Small intestine (tissue), 7 donors: Measurements from ENCODE around the gene TMEM185A. TPM values are rescaled to one million over a fixed set of nuclear protein-coding genes. Genes with fewer than 3 reads are reported as not detected.
"Not testable (repeated sequence)": the region's sequence is repeated elsewhere in the genome, so short reads cannot be mapped to it uniquely, and the experiment has no call there.

Source experiments
- DNase-seq, 2 donors: peaks; one replicate each; pipeline versions ENCODE4 v3.0.0 to v3.0.0-alpha.2; 2013
- FAIRE-seq: peaks from 2 replicates; lab custom pipeline; 2012; peaks lifted over from hg19 to GRCh38; lab: Jason Lieb, UNC
- H3K27ac ChIP-seq, 3 donors: one replicate each; pipeline ENCODE4 v1.5.1; 2013; ENCODE audit warnings: low read length in 2 of 3, mild to moderate bottlenecking in 2 of 3, control low read depth in 1 of 3, inconsistent platforms in 1 of 3, low read depth in 1 of 3, moderate library complexity in 1 of 3
- H3K27me3 ChIP-seq, 3 donors: one replicate each; pipeline ENCODE4 v1.6.1; 2013; ENCODE audit warnings: low read length in 3 of 3, inconsistent platforms in 1 of 3; ENCODE audit not compliant: control insufficient read depth in 3 of 3, insufficient read depth in 3 of 3
- H3K36me3 ChIP-seq, 3 donors: one replicate each; pipeline ENCODE4 v1.6.1; 2013; ENCODE audit warnings: low read length in 3 of 3, inconsistent platforms in 1 of 3, low read depth in 1 of 3, mild to moderate bottlenecking in 1 of 3, moderate library complexity in 1 of 3; ENCODE audit not compliant: control insufficient read depth in 3 of 3, insufficient read depth in 2 of 3
- H3K4me1 ChIP-seq, 3 donors: one replicate each; pipeline ENCODE4 v1.6.1; 2013; ENCODE audit warnings: low read length in 2 of 3, inconsistent platforms in 1 of 3, low read depth in 1 of 3, mild to moderate bottlenecking in 1 of 3, moderate library complexity in 1 of 3; ENCODE audit not compliant: control insufficient read depth in 3 of 3, insufficient read depth in 2 of 3
- H3K4me3 ChIP-seq, 3 donors: one replicate each; pipeline ENCODE4 v1.5.1; 2013; ENCODE audit warnings: low read length in 3 of 3, control low read depth in 1 of 3, inconsistent platforms in 1 of 3, low read depth in 1 of 3, mild to moderate bottlenecking in 1 of 3, moderate library complexity in 1 of 3
- H3K9me3 ChIP-seq, 2 donors: one replicate each; pipeline ENCODE4 v1.6.1; 2013; ENCODE audit warnings: low read depth in 1 of 2, low read length in 1 of 2; ENCODE audit not compliant: control insufficient read depth in 2 of 2, insufficient read depth in 1 of 2
- WGBS, 3 donors: extraction: QIAGEN DNeasy Blood & Tissue Kit; methylation state at CpG; one replicate each; pipeline ENCODE4 v1.1.7; 2013; 5-methylcytosine and 5-hydroxymethylcytosine counted together
- polyA plus RNA-seq, 4 donors: library from polyadenylated mRNA; stranded (reverse) in 3 of 4; unstranded in 1 of 4; fragments of 200-250 nt in 3 of 4; fragments of 120-200 nt in 1 of 4; gene quantifications; one replicate each; pipeline versions ENCODE4 v1.2.1 to v1.2.3, GENCODE V29; 2013
- donor health status: healthy with polysubstance abuse.
- donor health status: control.
- donor health status: control.
- donor health status: Bipolar disorder and iron deficiency.
- donor health status: healthy.

The TMEM185A gene
- polyA plus RNA-seq, 4 donors = 5.4 to 32.1 (median 9.7) TPM

DNA sequence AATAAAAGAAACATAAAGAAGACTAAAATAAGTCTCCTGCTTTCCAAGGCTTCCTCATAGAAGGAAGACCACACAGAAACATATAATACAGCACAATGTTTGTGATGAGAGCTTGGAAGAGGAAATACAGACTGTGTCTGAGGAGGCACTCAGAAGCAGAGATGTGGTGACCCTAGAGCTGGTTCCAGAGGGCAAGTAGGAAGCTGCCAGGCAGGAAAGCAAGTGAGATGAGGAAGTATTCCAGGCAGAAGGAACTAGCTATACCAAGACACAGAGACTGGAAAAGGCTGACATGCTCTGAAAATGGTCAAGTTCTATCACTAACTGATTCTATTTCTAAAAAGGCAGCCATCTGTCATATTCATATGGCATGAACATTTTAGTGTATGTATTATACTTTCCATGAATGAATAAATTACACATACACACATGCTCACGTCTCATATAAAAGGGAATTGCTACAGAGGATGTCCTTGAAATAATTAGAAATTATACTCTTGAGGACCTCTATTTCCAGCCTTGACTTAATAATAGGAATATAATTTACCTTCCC lies 19.9 kb downstream of the TMEM185A start:
- Histone ChIP-seq H3K27ac (peak overlapping the region in 1 of 3 donors; percentile 18), H3K27me3 (no peaks in the 10 kb centered on the region), H3K9me3 (no peaks in the 10 kb centered on the region), H3K36me3 (peaks cover 0 to 14% (median 0%) of the 10 kb centered on the region in 3 donors), H3K4me3 (no peak overlapping the region), H3K4me1 (no peaks in the 10 kb centered on the region)
- FAIRE-seq (no peak), DNase-seq (peak; percentile 25 to 30)
- 57 to 88% (median 74%) methylated on average over 1 of the region's 1 CpG for WGBS, 3 donors

DNA sequence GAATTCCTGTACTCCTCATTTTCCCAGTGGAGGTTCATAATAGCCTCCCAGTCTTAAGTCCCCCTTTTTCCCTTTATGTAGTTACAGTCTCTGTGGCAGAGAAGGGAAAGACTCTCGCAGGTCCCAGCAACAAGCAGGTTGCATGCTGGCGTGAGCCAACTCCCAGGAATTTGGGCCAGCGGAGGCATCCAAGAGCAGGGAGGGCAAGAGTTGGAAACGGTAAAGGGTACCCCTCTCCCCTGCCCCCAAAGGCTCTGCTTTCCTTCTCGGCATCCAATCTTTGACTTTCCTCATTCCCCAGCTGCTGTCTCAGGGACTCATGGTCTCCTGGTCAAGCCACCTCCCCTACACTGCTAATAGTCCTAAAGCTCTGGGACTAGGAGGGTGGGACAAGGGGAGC lies 21.1 kb downstream of the TMEM185A start:
- no peaks in the 10 kb centered on the region for H3K9me3 ChIP-seq
- WGBS, 3 donors = 88 to 93% (median 90%) methylated on average over 4 to 5 of the region's 5 CpGs
- FAIRE-seq = no peak
- no peak for DNase-seq
- no peaks in the 10 kb centered on the region for H3K4me1 ChIP-seq
- H3K27ac ChIP-seq = no peak overlapping the region
- no peak overlapping the region for H3K4me3 ChIP-seq
- H3K27me3 ChIP-seq = no peaks in the 10 kb centered on the region
- H3K36me3 ChIP-seq = peaks cover 0 to 24% (median 0%) of the 10 kb centered on the region in 3 donors

DNA sequence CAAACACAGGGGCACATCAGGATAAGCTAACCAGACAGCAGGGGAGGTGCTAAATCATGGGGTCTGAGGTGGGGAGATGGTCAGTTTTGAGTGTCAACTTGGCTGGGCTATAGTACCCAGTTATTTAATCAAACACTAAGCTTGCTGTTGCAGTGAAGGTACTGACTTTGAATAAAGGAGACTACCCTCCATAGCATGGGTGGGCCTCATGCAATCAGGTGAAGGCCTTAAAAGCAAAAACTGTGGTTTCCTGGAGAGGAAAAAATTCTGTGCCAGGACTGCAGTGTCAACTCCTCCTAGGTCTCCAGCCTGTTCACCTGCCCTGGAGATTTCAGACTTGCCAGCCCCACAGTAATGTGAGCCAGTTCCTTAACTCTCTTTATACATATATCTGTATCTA lies 23.9 kb downstream of the TMEM185A start:
- Histone ChIP-seq H3K4me3 (no peak overlapping the region), H3K9me3 (no peaks in the 10 kb centered on the region), H3K36me3 (peaks cover 0 to 28% (median 0%) of the 10 kb centered on the region in 3 donors), H3K27ac (no peak overlapping the region), H3K4me1 (no peaks in the 10 kb centered on the region), H3K27me3 (no peaks in the 10 kb centered on the region)
- DNase-seq = no peak
- no peak for FAIRE-seq

DNA sequence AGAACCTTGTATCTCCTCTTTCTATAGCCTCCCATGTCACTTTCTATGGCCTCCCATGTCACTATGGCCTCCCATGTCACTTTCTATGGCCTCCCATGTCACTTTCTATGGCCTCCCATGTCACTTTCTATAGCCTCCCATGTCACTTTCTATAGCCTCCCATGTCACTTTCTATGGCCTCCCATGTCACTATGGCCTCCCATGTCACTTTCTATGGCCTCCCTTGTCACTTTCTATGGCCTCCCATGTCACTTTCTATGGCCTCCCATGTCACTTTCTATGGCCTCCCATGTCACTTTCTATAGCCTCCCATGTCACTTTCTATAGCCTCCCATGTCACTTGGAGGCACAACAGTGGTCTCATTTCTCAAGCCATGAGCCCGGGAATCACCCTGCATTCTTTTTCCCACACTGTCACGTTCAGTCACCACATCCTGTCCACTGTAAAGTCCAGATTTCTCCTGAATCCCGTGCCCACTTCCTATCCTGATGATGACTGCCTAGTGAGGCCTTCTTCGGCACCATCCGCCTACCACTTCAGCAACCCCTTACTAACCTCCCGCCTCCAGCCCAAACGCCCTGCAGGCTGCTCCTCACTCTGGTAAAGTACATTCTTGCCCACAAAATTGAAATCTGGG lies 26.2 kb downstream of the TMEM185A start:
- not testable (repeated sequence) for H3K9me3 ChIP-seq, H3K27ac ChIP-seq, H3K27me3 ChIP-seq, DNase-seq, FAIRE-seq, H3K4me3 ChIP-seq, H3K4me1 ChIP-seq
- H3K36me3 ChIP-seq = peaks cover 0 to 25% (median 0%) of the 10 kb centered on the region in 3 donors
- WGBS, 3 donors = 69 to 89% (median 73%) methylated on average over 7 of the region's 7 CpGs

DNA sequence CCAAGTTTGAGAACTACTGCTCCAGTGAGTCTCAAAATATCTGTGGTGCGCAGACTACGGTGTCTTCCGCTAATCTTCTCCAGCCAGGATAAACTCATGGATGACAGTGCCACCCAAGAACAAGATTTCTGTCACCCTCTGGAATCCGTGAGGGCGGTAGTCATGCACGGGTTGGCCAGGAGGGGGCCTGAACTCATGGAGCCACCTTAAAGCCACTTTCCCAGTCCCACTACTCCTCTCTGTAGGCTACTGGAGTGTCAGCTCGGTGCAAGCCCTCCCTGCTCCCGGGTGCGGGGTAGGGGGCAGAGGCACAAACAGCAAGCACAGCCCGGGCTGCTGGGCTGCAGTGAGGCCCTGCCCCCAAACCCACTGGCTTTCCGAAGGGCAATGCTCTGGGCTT lies 33.0 kb downstream of the TMEM185A start:
- not testable (repeated sequence) for DNase-seq, H3K27me3 ChIP-seq, H3K4me1 ChIP-seq, H3K4me3 ChIP-seq, H3K36me3 ChIP-seq, H3K9me3 ChIP-seq, H3K27ac ChIP-seq, FAIRE-seq
- WGBS, 3 donors = 33 to 48% (median 37%) methylated on average over 3 of the region's 11 CpGs

DNA sequence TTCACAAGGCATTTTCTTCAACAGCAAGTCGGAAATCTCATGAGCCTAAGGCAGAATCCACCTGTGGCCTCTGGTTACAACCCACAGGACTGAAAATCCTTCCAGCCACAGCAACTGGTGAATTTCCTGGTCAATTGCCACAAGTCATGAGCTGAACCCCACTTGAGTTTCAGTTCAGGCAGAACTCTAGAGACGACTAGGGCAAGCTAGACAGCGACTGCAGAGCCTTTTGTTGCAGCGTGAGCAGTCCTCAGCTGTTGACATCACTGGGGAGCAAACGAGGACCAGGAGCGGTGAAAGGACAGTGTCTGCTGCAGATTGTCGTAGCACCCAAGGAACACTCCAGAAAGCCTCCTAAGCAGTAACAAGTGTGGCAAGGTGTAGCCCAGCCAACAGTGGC lies 35.6 kb downstream of the TMEM185A start:
- not testable (repeated sequence) for H3K9me3 ChIP-seq, H3K27ac ChIP-seq, DNase-seq, H3K27me3 ChIP-seq, FAIRE-seq, H3K4me1 ChIP-seq, H3K4me3 ChIP-seq, H3K36me3 ChIP-seq
- no CpG with 5 or more reads among the region's 7 CpGs for WGBS, 3 donors

DNA sequence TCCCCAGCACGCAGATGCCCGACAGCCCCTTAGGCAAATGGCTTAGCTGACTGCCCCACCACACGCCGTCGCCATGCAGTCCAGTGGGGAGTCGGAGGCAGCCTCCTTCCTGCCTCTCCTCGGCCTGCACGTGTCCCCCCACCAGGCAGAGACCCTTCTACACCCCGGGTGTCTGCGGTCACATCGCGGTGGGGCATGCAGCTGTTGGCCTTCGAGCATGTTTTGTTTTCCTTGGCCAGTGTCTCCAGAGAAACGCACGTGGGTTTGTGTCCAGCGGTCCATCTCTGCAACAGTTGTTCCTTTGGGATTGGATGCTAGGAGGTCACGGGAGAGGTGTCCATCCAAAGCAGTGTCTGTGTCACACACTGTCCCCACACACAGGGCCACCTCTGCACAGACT lies 36.4 kb downstream of the TMEM185A start, which contains the start of gene HSFX2:
Gene HSFX2, minus strand, starts transcription at position 101 of the 400 bp plus-strand sequence. CDS start 614 bp downstream, outside the sequence.
- not testable (repeated sequence) for H3K36me3 ChIP-seq, H3K27ac ChIP-seq, H3K9me3 ChIP-seq, H3K4me1 ChIP-seq, H3K27me3 ChIP-seq, FAIRE-seq, DNase-seq, H3K4me3 ChIP-seq
- no CpG with 5 or more reads among the region's 17 CpGs for WGBS, 3 donors

DNA sequence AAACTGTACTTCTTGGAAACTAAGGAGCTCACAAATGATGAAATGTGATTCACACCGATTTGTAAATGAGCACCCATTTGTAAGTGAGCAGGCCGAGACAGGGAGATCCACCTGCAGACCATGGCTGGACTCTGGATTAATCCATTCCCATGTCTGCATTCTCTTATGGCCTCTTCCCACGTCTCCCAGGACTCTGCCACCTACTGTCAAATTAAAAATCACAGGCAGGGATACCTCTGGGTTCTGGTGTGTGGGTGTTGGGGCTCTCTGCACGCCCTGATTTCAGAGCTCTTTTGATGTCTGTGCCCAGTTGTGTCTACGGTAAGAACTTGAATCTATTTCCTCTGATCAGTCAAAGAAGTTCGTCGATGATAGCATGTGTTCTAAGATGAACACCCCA lies 40.6 kb downstream of the TMEM185A start:
- H3K27ac ChIP-seq, H3K4me1 ChIP-seq, DNase-seq, H3K36me3 ChIP-seq, H3K27me3 ChIP-seq, H3K4me3 ChIP-seq, H3K9me3 ChIP-seq, FAIRE-seq: not testable (repeated sequence)
- WGBS, 3 donors = no CpG with 5 or more reads among the region's 7 CpGs
